ENCODE data around the gene EHD2. TPM values are rescaled to one million over a fixed set of nuclear protein-coding genes. Genes with fewer than 3 reads are reported as not detected.

Gene EHD2
- polyA plus RNA-seq, 1 donor from 2014 or later, result not detected

GRCh38 chr19:47723581-47723940 lies 10.3 kb downstream of the EHD2 start:
- TF ChIP-seq RAD21 (conservative IDR thresholded peaks at IDR 0.05) (no peak), TAF1 (IDR thresholded peaks at IDR 0.05; ENCODE audit: low read depth) (no peak), SMC3 (conservative IDR thresholded peaks at IDR 0.05; ENCODE audit: poor library complexity) (no peak), CTCF (IDR thresholded peaks at IDR 0.05; ENCODE audit: poor library complexity, severe bottlenecking) (no peak), EZH2 (IDR thresholded peaks at IDR 0.05; ENCODE audit: borderline replicate concordance, insufficient read depth, low read length, poor library complexity, severe bottlenecking) (no peak), REST (IDR thresholded peaks at IDR 0.05; ENCODE audit: borderline replicate concordance) (no peak), POLR2AphosphoS5 (IDR thresholded peaks at IDR 0.05) (no peak), MXI1 (conservative IDR thresholded peaks at IDR 0.05; ENCODE audit: poor library complexity, severe bottlenecking) (no peak), EP300 (conservative IDR thresholded peaks at IDR 0.05; ENCODE audit: poor library complexity, severe bottlenecking) (no peak)
- no peak overlapping the region for H3K4me3 ChIP-seq (ENCODE audit: low read length)
- H3K9me2 ChIP-seq (ENCODE audit: insufficient read depth, low read length), result no peaks in the 10 kb centered on the region
- H2AFZ ChIP-seq (ENCODE audit: low read depth, low read length), result no peak overlapping the region
- H3K4me2 ChIP-seq (ENCODE audit: low read length), result no peak overlapping the region
- H3K79me2 ChIP-seq (replicated peaks; ENCODE audit: insufficient read depth, low read length), result no peaks in the 10 kb centered on the region
- no peaks in the 10 kb centered on the region for H3F3A ChIP-seq (ENCODE audit: insufficient read depth, low read length, poor library complexity, severe bottlenecking)
- no peak overlapping the region for H3K27ac ChIP-seq (ENCODE audit: low read length)
- no peaks in the 10 kb centered on the region for H3K27me3 ChIP-seq (ENCODE audit: insufficient read depth, low read depth, low read length)
- no peaks in the 10 kb centered on the region for H3K9me3 ChIP-seq (ENCODE audit: low read length)
- no peaks in the 10 kb centered on the region for H3K36me3 ChIP-seq (ENCODE audit: insufficient read depth, low read length)
- no peaks in the 10 kb centered on the region for H4K20me1 ChIP-seq (ENCODE audit: insufficient read depth)
- H3K9ac ChIP-seq (ENCODE audit: low read length), result no peak overlapping the region

GRCh38 chr19:47725759-47726401 lies 12.7 kb downstream of the EHD2 start:
- Histone ChIP-seq H3K9me2 (ENCODE audit: insufficient read depth, low read length) (no peaks in the 10 kb centered on the region), H3K27me3 (ENCODE audit: insufficient read depth, low read depth, low read length) (peaks cover 6% of the 10 kb centered on the region), H2AFZ (ENCODE audit: low read depth, low read length) (no peak overlapping the region), H3F3A (ENCODE audit: insufficient read depth, low read length, poor library complexity, severe bottlenecking) (no peaks in the 10 kb centered on the region), H3K36me3 (ENCODE audit: insufficient read depth, low read length) (no peaks in the 10 kb centered on the region), H4K20me1 (ENCODE audit: insufficient read depth) (no peaks in the 10 kb centered on the region), H3K9me3 (ENCODE audit: low read length) (no peaks in the 10 kb centered on the region), H3K4me3 (ENCODE audit: low read length) (no peak overlapping the region), H3K4me2 (ENCODE audit: low read length) (no peak overlapping the region), H3K9ac (ENCODE audit: low read length) (no peak overlapping the region), H3K27ac (ENCODE audit: low read length) (no peak overlapping the region), H3K79me2 (replicated peaks; ENCODE audit: insufficient read depth, low read length) (no peaks in the 10 kb centered on the region)
- TF ChIP-seq MXI1 (conservative IDR thresholded peaks at IDR 0.05; ENCODE audit: poor library complexity, severe bottlenecking), result no peak
- no peak for TF ChIP-seq EP300 (conservative IDR thresholded peaks at IDR 0.05; ENCODE audit: poor library complexity, severe bottlenecking)
- no peak for TF ChIP-seq POLR2AphosphoS5 (IDR thresholded peaks at IDR 0.05)
- TF ChIP-seq EZH2 (IDR thresholded peaks at IDR 0.05; ENCODE audit: borderline replicate concordance, insufficient read depth, low read length, poor library complexity, severe bottlenecking), result no peak
- TF ChIP-seq REST (IDR thresholded peaks at IDR 0.05; ENCODE audit: borderline replicate concordance), result no peak
- TF ChIP-seq RAD21 (conservative IDR thresholded peaks at IDR 0.05), result no peak
- TF ChIP-seq CTCF (IDR thresholded peaks at IDR 0.05; ENCODE audit: poor library complexity, severe bottlenecking), result no peak
- no peak for TF ChIP-seq TAF1 (IDR thresholded peaks at IDR 0.05; ENCODE audit: low read depth)
- TF ChIP-seq SMC3 (conservative IDR thresholded peaks at IDR 0.05; ENCODE audit: poor library complexity), result no peak

Data from neural cell (in vitro differentiated cells).